ENCODE results near the gene ME3.

Gene ME3

DNA sequence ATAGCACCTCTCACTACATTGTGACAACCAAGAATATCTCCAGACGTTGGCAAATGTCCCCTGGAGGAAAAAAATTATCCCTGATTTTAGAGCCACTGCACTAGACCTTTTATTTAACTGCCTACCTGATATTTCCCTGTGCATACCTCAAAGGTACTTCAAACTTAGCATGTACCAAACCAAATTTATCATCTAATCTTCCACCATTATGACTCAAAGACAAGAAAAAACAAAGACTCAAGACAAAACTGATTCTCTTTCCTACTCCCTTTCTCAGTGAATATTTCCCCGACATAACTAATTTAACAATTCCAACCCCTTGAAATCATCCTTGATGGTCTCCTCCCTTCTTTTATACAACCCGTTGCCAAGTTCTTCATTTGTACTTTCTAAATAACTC is 161.7 kb downstream of the ME3 start:
- peaks cover 12% of the 10 kb centered on the region for H3K4me1 Mint-ChIP-seq (ENCODE audit: low read depth)
- no peaks in the 10 kb centered on the region for H3K36me3 Mint-ChIP-seq (ENCODE audit: low read depth)
- no peak overlapping the region for H3K27ac Mint-ChIP-seq

DNA sequence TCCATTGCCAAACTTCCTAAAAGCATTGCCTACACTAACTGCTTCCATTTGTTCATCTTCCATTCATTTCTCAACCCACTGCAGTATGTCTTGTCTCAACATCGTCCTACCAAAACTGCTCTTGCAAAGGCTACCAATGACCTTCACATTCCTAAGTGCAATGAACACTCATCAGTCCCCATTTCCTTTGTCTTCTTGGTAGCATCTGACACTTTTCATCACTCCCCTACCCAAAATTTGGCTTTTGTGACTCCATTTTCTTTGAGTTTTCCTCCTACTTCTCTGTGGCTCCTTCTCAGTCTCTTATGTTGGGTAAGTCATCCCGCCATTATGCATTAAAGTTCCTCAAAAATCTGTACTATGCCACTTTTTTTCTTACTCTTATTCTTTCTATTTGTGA is 162.3 kb downstream of the ME3 start:
- no peak overlapping the region for H3K4me3 Mint-ChIP-seq
- H3K27me3 Mint-ChIP-seq, result no peaks in the 10 kb centered on the region
- H3K36me3 Mint-ChIP-seq (ENCODE audit: low read depth), result no peaks in the 10 kb centered on the region
- peaks cover 12% of the 10 kb centered on the region for H3K4me1 Mint-ChIP-seq (ENCODE audit: low read depth)
- no peaks in the 10 kb centered on the region for H3K9me3 Mint-ChIP-seq
- H3K27ac Mint-ChIP-seq, result no peak overlapping the region

More for the DNA sequence above, 161.7 kb downstream of the ME3 start:
- Mint-ChIP-seq H3K27me3 (no peaks in the 10 kb centered on the region), H3K4me3 (no peak overlapping the region), H3K9me3 (no peaks in the 10 kb centered on the region)

DNA sequence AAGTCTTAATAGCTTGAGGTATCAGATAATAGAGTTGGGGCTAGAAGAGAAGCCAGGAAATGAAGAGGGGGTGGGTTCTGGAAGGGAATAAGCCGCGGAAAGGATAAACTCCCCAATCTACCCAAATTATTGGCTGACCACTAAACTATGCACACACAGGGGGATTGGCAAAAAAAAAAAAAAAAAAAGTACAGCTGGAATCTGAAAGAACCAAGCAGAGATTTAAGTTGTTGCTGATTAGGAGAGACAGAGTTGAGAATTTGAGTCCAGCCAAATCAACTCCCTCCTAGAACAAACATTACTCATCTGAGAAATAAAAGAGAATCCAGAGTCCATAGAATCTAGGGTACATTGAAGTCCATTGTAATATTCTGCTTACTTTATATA is 162.8 kb downstream of the ME3 start:
- H3K27ac Mint-ChIP-seq, result no peak overlapping the region
- H3K4me1 Mint-ChIP-seq (ENCODE audit: low read depth), result peaks cover 10% of the 10 kb centered on the region
- H3K9me3 Mint-ChIP-seq, result no peaks in the 10 kb centered on the region
- H3K27me3 Mint-ChIP-seq, result no peaks in the 10 kb centered on the region
- no peak overlapping the region for H3K4me3 Mint-ChIP-seq
- no peaks in the 10 kb centered on the region for H3K36me3 Mint-ChIP-seq (ENCODE audit: low read depth)

DNA sequence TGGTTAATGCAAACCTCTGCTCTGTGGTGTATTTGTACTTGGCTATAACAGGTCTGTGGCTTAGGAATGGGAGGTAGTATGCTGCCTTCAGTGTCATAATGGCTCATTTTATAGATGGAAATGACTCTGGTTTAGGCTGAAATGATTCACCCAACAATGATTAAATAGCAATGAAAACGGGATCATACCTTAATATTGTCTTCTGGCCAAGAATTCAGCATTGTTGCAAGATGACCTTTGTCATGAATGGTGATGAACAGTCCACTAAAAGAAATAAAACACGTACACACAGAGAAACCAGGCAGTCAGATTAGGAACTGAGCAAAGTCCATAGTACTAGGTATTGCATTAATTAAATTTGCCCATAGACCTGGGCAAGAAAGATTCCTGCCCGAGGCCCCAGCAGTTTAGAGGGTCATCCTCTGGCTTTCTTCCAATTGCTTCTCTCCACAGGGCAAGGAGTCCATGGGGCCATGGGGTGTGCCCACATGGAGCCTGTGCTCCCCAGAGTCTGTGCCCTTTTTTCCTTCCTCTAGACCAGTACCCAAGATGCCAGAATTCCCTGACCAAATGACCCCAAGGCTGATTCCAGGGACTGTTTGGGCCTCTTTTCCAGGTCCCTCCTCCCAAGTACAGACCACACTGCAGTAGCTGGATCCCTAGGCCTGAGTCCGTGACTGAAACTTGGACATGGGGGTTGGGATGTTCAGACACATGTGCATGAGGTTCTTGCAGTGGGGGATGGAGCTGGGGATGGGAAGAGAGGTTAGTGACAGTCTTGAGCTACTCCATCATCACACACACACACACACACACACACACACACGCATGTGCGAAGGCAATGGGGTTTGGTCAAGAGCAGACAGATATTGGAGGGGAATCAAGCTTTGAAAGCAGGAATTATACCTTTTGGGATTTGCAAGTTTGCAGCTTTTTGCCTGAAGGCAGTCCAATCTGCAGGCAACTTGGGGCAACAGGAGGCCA is 163.5 kb downstream of the ME3 start:
- H3K9me3 Mint-ChIP-seq, result no peaks in the 10 kb centered on the region
- no peaks in the 10 kb centered on the region for H3K36me3 Mint-ChIP-seq (ENCODE audit: low read depth)
- no peak overlapping the region for H3K4me3 Mint-ChIP-seq
- H3K4me1 Mint-ChIP-seq (ENCODE audit: low read depth), result peaks cover 7% of the 10 kb centered on the region
- H3K27ac Mint-ChIP-seq, result no peak overlapping the region
- H3K27me3 Mint-ChIP-seq, result no peaks in the 10 kb centered on the region

DNA sequence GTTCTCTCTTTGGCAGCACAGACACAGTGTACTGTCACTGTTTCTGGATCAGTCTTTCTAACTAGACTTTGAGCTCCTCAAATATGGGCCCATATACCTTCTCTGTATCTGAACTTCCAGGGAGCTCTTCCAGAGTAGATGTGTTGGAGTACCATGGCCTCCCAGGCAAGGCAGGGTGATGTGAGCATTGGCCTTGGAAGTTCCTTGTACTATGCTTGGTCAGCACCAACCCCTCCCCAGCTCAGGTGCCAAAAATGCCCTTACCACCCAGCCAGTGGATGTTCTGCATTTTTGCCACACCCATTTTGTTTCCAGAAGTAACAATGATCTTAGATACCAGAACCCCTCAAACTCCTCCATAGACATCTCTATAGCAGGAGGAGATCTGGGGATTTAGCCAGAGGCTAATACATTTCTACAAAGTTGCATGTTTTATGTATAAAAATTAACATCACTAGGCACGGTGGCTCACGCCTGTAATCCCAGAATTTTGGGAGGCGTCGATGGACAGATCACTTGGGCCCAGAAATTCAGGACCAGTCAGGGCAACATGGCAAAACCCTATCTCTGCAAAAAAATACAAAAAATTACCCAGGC is 165.1 kb downstream of the ME3 start:
- no peaks in the 10 kb centered on the region for H3K36me3 Mint-ChIP-seq (ENCODE audit: low read depth)
- H3K4me1 Mint-ChIP-seq (ENCODE audit: low read depth), result peaks cover 3% of the 10 kb centered on the region
- H3K27ac Mint-ChIP-seq, result no peak overlapping the region
- no peak overlapping the region for H3K4me3 Mint-ChIP-seq
- no peaks in the 10 kb centered on the region for H3K27me3 Mint-ChIP-seq
- H3K9me3 Mint-ChIP-seq, result no peaks in the 10 kb centered on the region

DNA sequence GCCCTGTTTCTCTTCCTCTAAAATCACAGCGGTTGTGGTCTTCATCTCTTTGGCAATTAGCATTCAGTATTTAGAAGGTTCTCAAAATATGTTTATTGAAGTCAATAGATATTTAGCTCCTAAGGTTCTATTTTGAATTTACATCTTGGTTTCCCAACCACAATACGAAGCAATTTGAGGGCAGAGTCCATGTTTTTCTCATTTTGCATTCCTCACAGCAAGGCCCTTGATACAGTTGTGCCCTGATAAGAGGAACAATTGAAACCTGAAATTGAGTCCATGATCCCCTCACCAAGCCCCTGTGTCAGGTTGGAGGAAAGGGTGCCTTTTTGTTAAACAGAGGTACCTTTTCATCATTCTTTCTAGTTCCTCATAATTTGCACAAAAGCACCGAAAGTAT is 166.2 kb downstream of the ME3 start:
- Mint-ChIP-seq H3K27me3 (no peaks in the 10 kb centered on the region), H3K9me3 (no peaks in the 10 kb centered on the region), H3K4me3 (no peak overlapping the region), H3K36me3 (ENCODE audit: low read depth) (no peaks in the 10 kb centered on the region), H3K27ac (no peak overlapping the region), H3K4me1 (ENCODE audit: low read depth) (peaks cover 3% of the 10 kb centered on the region)

DNA sequence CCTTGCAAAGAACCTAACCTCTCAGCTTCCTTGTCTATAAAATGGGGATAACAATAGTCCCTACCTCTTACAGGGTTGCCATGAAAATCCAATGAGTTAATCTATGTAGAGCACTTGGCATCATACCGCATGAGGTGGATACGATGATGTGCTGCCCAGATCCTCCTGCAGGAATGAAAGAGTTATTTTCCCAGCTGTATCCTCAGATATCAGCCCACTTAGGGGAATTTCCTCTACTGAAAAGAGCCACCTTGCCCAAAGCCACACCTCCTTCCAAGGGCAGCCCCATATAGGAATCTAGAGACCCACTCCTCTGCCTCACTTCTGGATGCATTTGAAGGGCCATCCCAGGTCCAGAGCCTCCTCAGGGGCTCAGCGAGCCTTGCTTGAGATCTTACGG is 169.3 kb downstream of the ME3 start:
- no peaks in the 10 kb centered on the region for H3K36me3 Mint-ChIP-seq (ENCODE audit: low read depth)
- peaks cover 5% of the 10 kb centered on the region for H3K27me3 Mint-ChIP-seq
- no peak overlapping the region for H3K4me3 Mint-ChIP-seq
- no peaks in the 10 kb centered on the region for H3K9me3 Mint-ChIP-seq
- no peak overlapping the region for H3K27ac Mint-ChIP-seq
- H3K4me1 Mint-ChIP-seq (ENCODE audit: low read depth), result peaks cover 3% of the 10 kb centered on the region

DNA sequence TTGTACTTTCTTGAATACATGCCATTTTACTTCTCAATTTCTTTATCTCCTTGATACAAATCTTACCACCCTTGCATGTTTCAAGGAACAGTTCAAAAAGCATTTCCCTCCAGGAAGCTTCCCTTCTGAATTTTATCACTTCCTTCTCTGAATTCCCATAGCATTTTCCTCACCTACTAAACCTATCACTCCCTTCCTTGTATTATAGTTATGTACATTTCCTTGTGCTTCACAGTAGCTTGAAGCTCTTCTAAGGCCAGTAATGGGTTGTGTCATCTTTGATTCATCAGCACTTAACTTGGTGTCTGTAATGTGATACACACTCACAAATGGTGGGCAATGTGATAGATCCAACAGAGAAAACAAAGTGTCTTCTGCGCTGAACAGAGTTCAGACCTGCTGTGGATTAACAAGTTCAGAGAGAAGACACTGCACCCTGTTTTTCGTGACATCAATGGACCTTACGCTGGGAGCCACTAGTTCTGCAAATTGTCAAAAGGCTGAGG is 170.2 kb downstream of the ME3 start:
- H3K27me3 Mint-ChIP-seq, result peaks cover 5% of the 10 kb centered on the region
- no peak overlapping the region for H3K4me3 Mint-ChIP-seq
- peaks cover 3% of the 10 kb centered on the region for H3K4me1 Mint-ChIP-seq (ENCODE audit: low read depth)
- H3K9me3 Mint-ChIP-seq, result no peaks in the 10 kb centered on the region
- no peak overlapping the region for H3K27ac Mint-ChIP-seq
- no peaks in the 10 kb centered on the region for H3K36me3 Mint-ChIP-seq (ENCODE audit: low read depth)

DNA sequence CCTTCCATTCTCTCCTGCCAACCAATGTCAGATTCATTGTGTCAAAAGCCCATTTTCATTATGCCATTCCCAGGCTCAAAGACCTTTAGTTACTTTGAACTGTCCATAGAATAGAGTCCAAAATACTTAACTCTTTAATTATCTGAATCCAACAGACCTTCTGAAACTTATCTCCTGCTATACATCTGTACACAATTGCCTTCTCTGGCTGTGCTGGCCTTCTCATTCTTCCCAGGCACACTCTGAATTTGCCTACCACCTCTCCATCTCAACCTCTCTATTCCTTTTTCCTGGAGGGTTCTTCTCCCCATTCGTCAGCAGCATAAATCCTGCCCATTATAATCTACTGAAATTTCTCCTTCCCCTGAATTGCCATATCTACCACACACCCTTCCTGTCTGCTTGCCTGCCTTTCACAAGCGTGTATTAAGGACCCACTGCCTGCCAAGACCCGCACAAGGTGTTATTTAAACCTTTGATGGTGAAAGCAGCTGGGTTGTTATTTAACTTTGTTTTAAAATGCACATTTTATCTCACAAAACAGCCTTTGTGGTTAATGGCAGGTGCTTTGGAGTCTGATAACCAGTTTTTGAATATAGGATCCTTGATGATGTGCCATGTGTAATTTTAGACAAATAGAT is 171.8 kb downstream of the ME3 start:
- Mint-ChIP-seq H3K4me3 (no peak overlapping the region), H3K27ac (no peak overlapping the region), H3K36me3 (ENCODE audit: low read depth) (no peaks in the 10 kb centered on the region), H3K9me3 (no peaks in the 10 kb centered on the region), H3K27me3 (peaks cover 9% of the 10 kb centered on the region), H3K4me1 (ENCODE audit: low read depth) (peaks cover 3% of the 10 kb centered on the region)

DNA sequence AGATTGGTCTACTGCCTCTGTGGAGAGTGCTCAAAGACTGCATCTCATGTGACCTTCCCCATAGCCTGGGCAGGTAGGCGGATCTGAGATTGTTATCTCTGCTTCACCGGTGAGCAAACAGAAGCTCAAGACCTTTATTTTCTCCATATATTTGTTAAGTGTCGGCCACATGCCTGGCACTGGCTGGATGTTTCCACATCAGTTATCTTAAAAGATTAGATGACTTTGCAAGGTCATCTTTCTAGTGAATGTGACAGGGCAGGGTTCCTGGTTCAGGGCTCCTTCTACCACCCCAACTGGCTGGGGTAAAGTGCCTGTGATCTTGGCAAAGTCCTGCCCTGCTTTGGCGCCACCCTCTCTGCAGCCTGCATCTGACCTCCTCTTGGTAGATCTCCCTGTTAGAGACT is 172.7 kb downstream of the ME3 start:
- H3K27me3 Mint-ChIP-seq, result peaks cover 10% of the 10 kb centered on the region
- no peaks in the 10 kb centered on the region for H3K9me3 Mint-ChIP-seq
- H3K27ac Mint-ChIP-seq, result no peak overlapping the region
- H3K4me1 Mint-ChIP-seq (ENCODE audit: low read depth), result peaks cover 3% of the 10 kb centered on the region
- H3K36me3 Mint-ChIP-seq (ENCODE audit: low read depth), result no peaks in the 10 kb centered on the region
- H3K4me3 Mint-ChIP-seq, result no peak overlapping the region

DNA sequence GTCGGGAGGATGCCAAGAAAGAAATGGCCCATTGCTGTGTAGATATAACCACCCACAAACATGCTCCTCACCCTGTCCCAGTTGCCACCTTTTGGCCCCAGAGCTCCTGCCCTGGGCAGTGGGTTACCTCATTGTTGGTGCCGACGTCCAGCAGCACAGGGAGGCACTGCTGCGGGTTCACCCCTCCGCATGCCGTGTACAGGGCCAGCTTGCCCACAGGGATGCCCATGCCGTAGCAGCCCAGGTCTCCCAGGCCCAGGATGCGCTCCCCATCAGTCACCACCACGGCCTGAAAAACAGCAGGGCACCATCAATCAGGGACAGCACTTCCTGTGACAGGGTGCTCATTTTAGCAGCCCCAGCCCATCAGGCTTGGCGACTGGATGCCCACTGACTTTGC is 174.6 kb downstream of the ME3 start:
- no peaks in the 10 kb centered on the region for H3K9me3 Mint-ChIP-seq

DNA sequence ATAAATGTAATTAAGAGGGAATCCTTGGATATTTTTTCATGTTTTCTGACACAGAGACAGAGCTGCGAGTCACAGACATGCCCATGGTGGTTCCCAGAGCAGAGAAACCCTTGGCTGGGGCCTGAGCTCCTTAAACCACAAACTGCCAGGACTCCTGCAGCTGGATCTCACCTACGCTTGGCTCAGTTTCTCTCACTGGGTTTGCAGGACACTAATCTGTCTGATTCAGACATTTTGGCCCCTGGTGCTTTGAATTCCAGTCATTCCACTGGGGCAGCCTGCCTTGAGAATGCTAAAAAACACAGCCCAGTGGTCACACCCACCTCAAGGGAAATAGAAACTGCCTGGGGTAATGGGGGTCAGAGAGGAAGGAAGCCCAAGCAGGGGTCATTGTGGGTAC is 175.1 kb downstream of the ME3 start:
- H3K9me3 Mint-ChIP-seq, result no peaks in the 10 kb centered on the region
- no peak overlapping the region for H3K27ac Mint-ChIP-seq
- peaks cover 10% of the 10 kb centered on the region for H3K27me3 Mint-ChIP-seq

More for the DNA sequence above, 174.6 kb downstream of the ME3 start:
- no peak overlapping the region for H3K27ac Mint-ChIP-seq
- no peak overlapping the region for H3K4me3 Mint-ChIP-seq
- peaks cover under 1% of the 10 kb centered on the region for H3K4me1 Mint-ChIP-seq (ENCODE audit: low read depth)
- H3K27me3 Mint-ChIP-seq, result peaks cover 10% of the 10 kb centered on the region
- no peaks in the 10 kb centered on the region for H3K36me3 Mint-ChIP-seq (ENCODE audit: low read depth)

DNA sequence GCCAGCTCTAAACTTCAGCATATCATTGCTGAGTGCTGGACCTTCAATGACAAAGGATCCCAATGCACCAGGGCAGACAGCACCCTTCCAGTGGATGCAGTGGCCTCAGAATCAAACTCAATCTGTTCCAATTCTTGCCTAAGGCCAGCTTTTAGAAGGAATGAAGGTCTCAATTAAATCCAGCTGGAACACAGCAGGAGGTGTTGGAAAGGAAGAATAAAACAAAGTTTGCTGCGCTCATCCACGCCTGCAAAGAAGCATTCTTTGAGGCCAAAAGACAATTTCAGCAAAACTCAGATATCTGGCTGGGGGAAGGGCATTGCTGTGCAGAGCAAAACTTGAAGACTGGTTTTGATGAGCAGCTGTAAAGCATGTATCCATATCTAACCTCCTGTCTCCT is 177.1 kb downstream of the ME3 start:
- Mint-ChIP-seq H3K9me3 (no peaks in the 10 kb centered on the region), H3K36me3 (ENCODE audit: low read depth) (no peaks in the 10 kb centered on the region), H3K4me3 (no peak overlapping the region), H3K27ac (no peak overlapping the region), H3K4me1 (ENCODE audit: low read depth) (peaks cover 8% of the 10 kb centered on the region), H3K27me3 (peaks cover 10% of the 10 kb centered on the region)

More for the DNA sequence above, 175.1 kb downstream of the ME3 start:
- Mint-ChIP-seq H3K36me3 (ENCODE audit: low read depth) (no peaks in the 10 kb centered on the region), H3K4me1 (ENCODE audit: low read depth) (peaks cover 6% of the 10 kb centered on the region), H3K4me3 (no peak overlapping the region)

DNA sequence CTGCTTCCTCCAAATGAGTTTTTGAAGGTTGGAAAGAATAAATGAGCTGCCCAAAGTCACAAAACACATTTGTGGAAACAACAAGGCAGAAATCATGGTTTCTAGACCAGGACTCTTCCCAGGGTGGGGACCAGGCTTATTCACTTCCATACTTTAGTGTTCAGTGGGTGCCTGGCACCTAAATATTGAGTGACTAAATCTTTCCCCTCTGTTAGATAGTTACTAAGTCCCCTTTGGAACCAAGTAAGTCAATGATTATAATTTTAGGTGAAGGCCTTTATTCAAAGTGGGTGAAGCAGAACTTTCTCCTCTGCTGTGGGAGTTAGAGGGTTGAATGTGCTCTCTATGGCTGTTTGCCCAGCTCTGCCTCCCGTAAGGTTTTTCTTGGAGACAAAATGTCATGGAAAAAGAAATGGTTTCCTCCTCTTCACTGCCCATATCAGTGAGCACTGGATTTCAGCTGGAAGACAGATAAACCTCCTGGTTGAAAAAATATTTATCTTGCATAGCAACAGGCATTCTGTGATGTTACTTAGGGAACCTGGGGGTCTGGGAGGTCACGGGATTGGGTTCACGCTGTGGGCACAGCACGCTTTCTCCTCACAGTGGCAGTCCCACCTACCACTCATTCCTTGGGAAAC is 179.9 kb downstream of the ME3 start:
- Mint-ChIP-seq H3K9me3 (no peaks in the 10 kb centered on the region), H3K4me3 (no peak overlapping the region), H3K27ac (no peak overlapping the region), H3K36me3 (ENCODE audit: low read depth) (no peaks in the 10 kb centered on the region), H3K27me3 (peaks cover 6% of the 10 kb centered on the region), H3K4me1 (ENCODE audit: low read depth) (peaks cover 8% of the 10 kb centered on the region)

DNA sequence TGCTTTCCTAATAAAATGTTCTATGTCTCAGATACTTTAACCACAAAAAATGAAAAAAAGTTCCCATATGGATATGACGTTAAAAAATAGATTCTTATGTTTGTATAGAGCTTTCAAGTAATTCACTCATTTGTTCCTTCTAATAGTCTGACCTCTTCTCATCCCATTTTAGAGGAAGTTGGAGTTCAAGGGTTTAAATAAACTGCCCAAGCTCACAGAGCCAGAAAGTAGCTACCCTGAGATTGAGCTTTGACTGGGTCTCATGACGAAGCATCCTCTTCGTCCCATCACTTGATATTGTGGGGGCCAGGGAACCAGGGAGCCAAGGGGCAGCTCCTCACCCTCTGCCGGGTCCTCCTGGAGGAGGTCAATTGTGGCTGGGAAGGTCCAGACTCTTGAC is 181.4 kb downstream of the ME3 start:
- no peaks in the 10 kb centered on the region for H3K9me3 Mint-ChIP-seq
- peaks cover 19% of the 10 kb centered on the region for H3K4me1 Mint-ChIP-seq (ENCODE audit: low read depth)
- H3K36me3 Mint-ChIP-seq (ENCODE audit: low read depth), result no peaks in the 10 kb centered on the region
- H3K27ac Mint-ChIP-seq, result no peak overlapping the region
- H3K27me3 Mint-ChIP-seq, result peaks cover 6% of the 10 kb centered on the region
- no peak overlapping the region for H3K4me3 Mint-ChIP-seq
